NCI-H1105 treated with DMSO at 0.1 percent for 48 hours (cell line): ENCODE measurements around the gene ABCC11.
A peak's percentile ranks its signal among the peaks of the same experiment; 100 is the strongest.

Source experiments
- DNase-seq: peaks from one replicate; lab custom pipeline; 2025; lab: John Stamatoyannopoulos, UW

ABCC11 gene

DNA sequence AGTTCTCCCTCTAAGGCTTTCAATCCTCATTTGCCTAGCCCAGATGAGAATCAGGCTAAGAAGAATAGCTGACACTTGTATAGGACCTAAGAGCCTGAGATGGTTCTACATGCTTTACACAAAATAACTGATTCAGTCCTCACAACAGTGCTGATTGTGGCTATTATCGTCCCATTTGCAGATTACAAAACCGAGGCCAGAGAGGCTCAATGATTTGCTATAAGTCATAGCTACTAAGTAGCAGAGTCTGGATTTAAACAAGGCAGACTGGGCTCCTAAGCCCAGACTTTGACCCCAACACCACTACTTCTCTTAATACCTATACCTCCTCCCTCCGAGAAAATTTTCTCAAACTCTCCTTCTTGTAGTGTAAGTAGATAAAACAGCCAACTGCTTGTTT lies 114.6 kb downstream of the ABCC11 start:
- DNase-seq = no peak

GRCh38 chr16:48131201-48131935 lies 116.0 kb downstream of the ABCC11 start:
- no peak for DNase-seq

GRCh38 chr16:48129926-48130325 lies 117.4 kb downstream of the ABCC11 start:
- no peak for DNase-seq

- DNase-seq = no peak
These were observed 118.6 kb downstream of the ABCC11 start for GRCh38 chr16:48128769-48129168.

DNA sequence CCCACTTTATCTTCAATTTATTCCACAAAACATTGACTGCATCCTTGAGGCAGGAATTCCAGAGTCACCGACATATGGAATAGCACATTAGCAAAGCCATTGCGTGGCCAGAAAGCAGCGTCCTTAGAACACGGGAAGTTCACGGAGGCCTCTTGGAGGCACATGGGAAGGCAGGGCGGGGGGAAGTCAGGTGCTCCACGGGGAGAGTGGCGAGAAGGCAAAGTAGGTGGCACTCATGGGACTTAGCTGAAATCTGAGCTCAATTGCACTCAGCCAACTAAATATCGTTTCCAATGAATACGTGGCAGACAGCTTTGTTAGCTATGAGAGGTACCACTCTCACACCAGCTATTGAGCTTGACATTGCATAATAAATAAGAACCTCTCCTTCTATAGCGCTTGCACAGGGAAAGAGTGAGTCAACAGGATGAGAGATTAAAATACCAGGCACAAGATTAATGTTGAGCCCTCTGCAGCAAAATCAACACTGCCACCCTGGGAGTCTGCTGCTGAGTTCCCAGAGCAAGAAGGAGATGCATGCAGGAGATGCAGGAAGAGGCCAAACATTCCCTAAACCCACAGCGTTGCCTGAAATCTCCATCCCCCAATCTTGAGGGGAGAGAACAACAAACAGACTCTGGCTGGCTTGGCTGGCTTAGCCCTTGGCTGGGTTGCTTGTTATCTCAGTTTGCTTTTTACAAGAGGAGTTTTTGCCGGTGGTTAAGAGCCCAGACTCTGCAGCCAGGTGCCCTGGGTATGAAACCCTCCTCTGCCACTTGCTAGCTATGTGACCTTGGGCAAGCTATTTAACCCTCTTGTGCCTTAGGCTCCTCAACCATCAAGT lies 120.3 kb downstream of the ABCC11 start:
- peak; percentile 31 for DNase-seq

- no peak for DNase-seq
These were observed 121.5 kb downstream of the ABCC11 start for GRCh38 chr16:48125888-48126287.

GRCh38 chr16:48124266-48124665 lies 123.1 kb downstream of the ABCC11 start:
- no peak for DNase-seq

GRCh38 chr16:48123104-48123788 lies 124.1 kb downstream of the ABCC11 start:
- DNase-seq = no peak

- DNase-seq = no peak
These were observed 126.1 kb downstream of the ABCC11 start for GRCh38 chr16:48121276-48121675.

DNA sequence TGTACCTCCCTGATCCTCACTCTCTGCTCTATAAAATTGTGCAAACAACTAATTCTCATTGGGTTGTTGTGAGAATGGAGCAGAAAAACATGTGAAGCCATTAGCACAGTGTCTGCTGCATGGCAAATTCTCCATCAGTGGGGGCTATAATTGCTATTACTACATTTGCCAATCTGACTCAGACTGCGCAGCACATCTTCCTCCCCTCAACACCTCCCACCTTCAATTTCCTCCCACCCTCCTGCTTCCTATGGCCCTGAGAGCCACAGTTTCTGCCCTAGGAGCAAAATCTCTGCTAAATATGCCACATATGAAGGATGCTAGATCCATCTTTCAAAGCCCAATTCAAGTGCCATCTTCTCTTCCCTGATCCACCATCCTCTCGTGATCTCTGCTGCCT lies 128.5 kb downstream of the ABCC11 start:
- DNase-seq = no peak

- peak; percentile 55 for DNase-seq
These were observed 129.9 kb downstream of the ABCC11 start for GRCh38 chr16:48117217-48118105.
